Bronchial epithelial cell (primary cell): ENCODE measurements around the gene SEMA5B. TPM values are rescaled to one million over a fixed set of nuclear protein-coding genes. Genes with fewer than 3 reads are reported as not detected.

ENCODE experiments used
- DNase-seq: peaks from one replicate; pipeline ENCODE4 v3.0.0-alpha.2; 2010; ENCODE audit warnings: low read depth
- FAIRE-seq: peaks from 2 replicates; lab custom pipeline; 2011; peaks lifted over from hg19 to GRCh38; lab: Jason Lieb, UNC
- H3K27me3 ChIP-seq: 2 replicates; pipeline ENCODE4 v1.5.1; 2011; ENCODE audit warnings: low read length; ENCODE audit not compliant: control insufficient read depth, insufficient read depth
- H3K36me3 ChIP-seq: 2 replicates; pipeline ENCODE4 v1.5.1; 2011; ENCODE audit warnings: low read length; ENCODE audit not compliant: control insufficient read depth, insufficient read depth
- H3K4me3 ChIP-seq: 2 replicates; pipeline ENCODE4 v1.5.1; 2011; ENCODE audit warnings: mild to moderate bottlenecking, low read depth, low read length, control low read depth
- CTCF ChIP-seq: IDR thresholded peaks from 2 replicates; pipeline ENCODE4 v1.5.1; 2011; ENCODE audit warnings: mild to moderate bottlenecking, moderate library complexity, low read length, control low read depth, inconsistent platforms; ENCODE audit not compliant: insufficient read depth, severe bottlenecking
- total RNA-seq: library from RNA; depleted of rRNA; stranded (reverse); fragments of >200 nt; gene quantifications from 2 replicates; pipeline ENCODE4 v1.2.1, GENCODE V29; 2014

Gene SEMA5B
- total RNA-seq, 1 donor from 2014 or later = under 0.01 TPM

GRCh38 chr3:123068601-123069381 is 41.2 kb upstream of the SEMA5B start:
- TF ChIP-seq CTCF = no peak
- H3K27me3 ChIP-seq = no peaks in the 10 kb centered on the region
- H3K4me3 ChIP-seq = no peak overlapping the region
- FAIRE-seq (no peak), DNase-seq (no peak)
- H3K36me3 ChIP-seq = peaks cover 1% of the 10 kb centered on the region

GRCh38 chr3:123067689-123068600 is 40.4 kb upstream of the SEMA5B start:
- no peak for FAIRE-seq
- Histone ChIP-seq H3K27me3 (no peaks in the 10 kb centered on the region), H3K36me3 (peaks cover 1% of the 10 kb centered on the region), H3K4me3 (peak overlapping the region; percentile 76)
- no peak for TF ChIP-seq CTCF
- DNase-seq = no peak

- FAIRE-seq = no peak
Measured at GRCh38 chr3:123066896-123067688, 39.5 kb upstream of the SEMA5B start, which contains the start of gene PDIA5. Gene PDIA5 (plus strand): TSS chr3:123067025. CDS start chr3:123067165, 140 bp downstream.

GRCh38 chr3:123066599-123066895 is 39.0 kb upstream of the SEMA5B start:
- DNase-seq (no peak), FAIRE-seq (no peak)
- no peak for TF ChIP-seq CTCF
- H3K27me3 ChIP-seq = no peaks in the 10 kb centered on the region
- H3K4me3 ChIP-seq = peak overlapping the region; percentile 76
- H3K36me3 ChIP-seq = peaks cover under 1% of the 10 kb centered on the region

More at GRCh38 chr3:123066896-123067688, 39.5 kb upstream of the SEMA5B start, which contains the start of gene PDIA5:
- Histone ChIP-seq H3K4me3 (peak within 1 kb of the TSS; percentile 76), H3K36me3 (peaks cover 1% of the 10 kb centered on the region), H3K27me3 (no peaks in the 10 kb centered on the region)
- peak; percentile 80 for DNase-seq
- no peak for TF ChIP-seq CTCF

GRCh38 chr3:123064914-123065313 is 37.4 kb upstream of the SEMA5B start:
- no peaks in the 10 kb centered on the region for H3K27me3 ChIP-seq
- H3K4me3 ChIP-seq = no peak overlapping the region
- FAIRE-seq = no peak
- TF ChIP-seq CTCF = no peak
- H3K36me3 ChIP-seq = no peaks in the 10 kb centered on the region
- peak; percentile 39 for DNase-seq
